HEK293 (cell line): ENCODE data around the gene TBC1D19.

Experiments used
- CTCF ChIA-PET: fragments of 350-600 bp; formaldehyde crosslinking; extraction: SDS; loops from one replicate; lab custom pipeline; 2021; ENCODE audit warnings: antibody characterized with exemption; lab: Yijun Ruan, JAX
- POLR2A ChIA-PET: fragments of 300-600 bp; formaldehyde crosslinking; extraction: SDS; loops from one replicate; lab custom pipeline; 2020; ENCODE audit warnings: antibody characterized with exemption, inconsistent platforms; lab: Yijun Ruan, JAX
- H3K27ac ChIP-seq: fragments of 200-500 bp; sonication (Bioruptor generic); 2 replicates; pipeline ENCODE4 v1.5.1; 2014; ENCODE audit warnings: low read depth, low read length, control low read depth, inconsistent platforms; ENCODE audit errors: extremely low read depth
- H3K36me3 ChIP-seq, 2 experiments: fragments of 200-500 bp in 1 of 2; sonication (Bioruptor generic) in 1 of 2; 1 replicate in 1 of 2; 2 replicates in 1 of 2; pipeline ENCODE4 v1.5.1; 2014 to 2017; ENCODE audit warnings: inconsistent platforms in 2 of 2, low read length in 2 of 2; ENCODE audit not compliant: control insufficient read depth in 2 of 2, insufficient read depth in 1 of 2
- H3K4me1 ChIP-seq: fragments of 200-500 bp; sonication (Bioruptor generic); 2 replicates; pipeline ENCODE4 v1.5.1; 2014; ENCODE audit warnings: mild to moderate bottlenecking, low read length, inconsistent platforms; ENCODE audit not compliant: control insufficient read depth, insufficient read depth
- H3K4me3 ChIP-seq: 2 replicates; pipeline ENCODE4 v1.5.1; 2011; ENCODE audit warnings: low read depth, mild to moderate bottlenecking, control low read depth, low read length, moderate library complexity
- H3K9me3 ChIP-seq: fragments of 200-500 bp; sonication (Bioruptor generic); 2 replicates; pipeline ENCODE4 v1.5.1; 2014; ENCODE audit warnings: low read depth, low read length, inconsistent platforms; ENCODE audit not compliant: control insufficient read depth, insufficient read depth
- SALL2 ChIP-seq: fragments of 450-650 bp; formaldehyde crosslinking; IDR thresholded peaks from 2 replicates; pipeline ENCODE4 v1.5.0; 2017; ENCODE audit warnings: missing biosample characterization, mild to moderate bottlenecking, missing genetic modification characterization, borderline replicate concordance
- SCRT1 ChIP-seq: fragments of 450-650 bp; formaldehyde crosslinking; IDR thresholded peaks from 2 replicates; pipeline ENCODE4 v1.5.1; 2016; ENCODE audit warnings: missing biosample characterization, missing genetic modification characterization, borderline replicate concordance
- SP2 ChIP-seq: fragments of 450-650 bp; formaldehyde crosslinking; IDR thresholded peaks from 2 replicates; pipeline ENCODE4 v1.5.1; 2016; ENCODE audit warnings: missing biosample characterization, missing genetic modification characterization
- ZBTB1 ChIP-seq: fragments of 450-650 bp; formaldehyde crosslinking; IDR thresholded peaks from 2 replicates; pipeline ENCODE4 v1.5.1; 2016; ENCODE audit warnings: missing biosample characterization, missing genetic modification characterization
- ZBTB44 ChIP-seq: fragments of 450-650 bp; IDR thresholded peaks from 2 replicates; pipeline ENCODE4 v1.5.1; 2018; ENCODE audit warnings: missing biosample characterization, mild to moderate bottlenecking, missing genetic modification characterization
- ZFP41 ChIP-seq: fragments of 450-650 bp; formaldehyde crosslinking; IDR thresholded peaks from 2 replicates; pipeline ENCODE4 v1.5.1; 2016; ENCODE audit warnings: missing biosample characterization, missing genetic modification characterization, borderline replicate concordance
- ZNF16 ChIP-seq: fragments of 450-650 bp; formaldehyde crosslinking; IDR thresholded peaks from 2 replicates; pipeline ENCODE4 v1.5.1; 2016; ENCODE audit warnings: low read depth, missing biosample characterization, missing genetic modification characterization
- ZNF19 ChIP-seq: fragments of 450-650 bp; formaldehyde crosslinking; IDR thresholded peaks from 2 replicates; pipeline ENCODE4; 2016; ENCODE audit warnings: missing biosample characterization, missing genetic modification characterization, low read depth
- ZNF211 ChIP-seq: fragments of 450-650 bp; formaldehyde crosslinking; IDR thresholded peaks from 2 replicates; pipeline ENCODE4 v1.5.1; 2016; ENCODE audit warnings: low read depth, missing biosample characterization, missing genetic modification characterization
- ZNF223 ChIP-seq: fragments of 450-650 bp; formaldehyde crosslinking; IDR thresholded peaks from 2 replicates; pipeline ENCODE4 v1.5.1; 2016; ENCODE audit warnings: missing biosample characterization, missing genetic modification characterization
- ZNF274 ChIP-seq, 2 experiments: fragments of 200-500 bp in 1 of 2; fragments of 450-650 bp in 1 of 2; sonication (Bioruptor generic) in 1 of 2; formaldehyde crosslinking in 1 of 2; IDR thresholded peaks; 2 replicates each; pipeline versions ENCODE4 v1.5.1 to v1.6.1; 2014 to 2016; ENCODE audit warnings: borderline replicate concordance in 1 of 2, inconsistent platforms in 1 of 2, low read length in 1 of 2, missing biosample characterization in 1 of 2, missing genetic modification characterization in 1 of 2
- ZNF311 ChIP-seq: fragments of 450-650 bp; formaldehyde crosslinking; IDR thresholded peaks from 2 replicates; pipeline ENCODE4 v1.5.1; 2017; ENCODE audit warnings: missing biosample characterization, missing genetic modification characterization, borderline replicate concordance
- ZNF423 ChIP-seq: fragments of 450-650 bp; formaldehyde crosslinking; IDR thresholded peaks from 2 replicates; pipeline ENCODE4 v1.5.1; 2016; ENCODE audit warnings: missing biosample characterization, missing genetic modification characterization
- ZNF560 ChIP-seq: fragments of 450-650 bp; formaldehyde crosslinking; IDR thresholded peaks from 2 replicates; pipeline ENCODE4 v1.5.1; 2017; ENCODE audit warnings: missing biosample characterization, missing genetic modification characterization, borderline replicate concordance
- ZNF626 ChIP-seq: fragments of 450-650 bp; sonication (Bioruptor Pico); formaldehyde crosslinking; IDR thresholded peaks from 2 replicates; pipeline ENCODE4 v1.5.1; 2018; ENCODE audit warnings: missing biosample characterization, missing genetic modification characterization, inconsistent platforms
- ZNF692 ChIP-seq: fragments of 450-650 bp; formaldehyde crosslinking; IDR thresholded peaks from 2 replicates; pipeline ENCODE4 v1.5.1; 2016; ENCODE audit warnings: missing biosample characterization, missing genetic modification characterization
- ZNF843 ChIP-seq: fragments of 450-650 bp; formaldehyde crosslinking; IDR thresholded peaks from 2 replicates; pipeline ENCODE4 v1.5.1; 2016; ENCODE audit warnings: missing biosample characterization, missing genetic modification characterization
- ZSCAN16 ChIP-seq: fragments of 450-650 bp; formaldehyde crosslinking; IDR thresholded peaks from 2 replicates; pipeline ENCODE4 v1.5.1; 2016; ENCODE audit warnings: missing biosample characterization, missing genetic modification characterization
- TF ChIP-seq, protein P1 (sequence below): fragments of 450-650 bp; formaldehyde crosslinking; IDR thresholded peaks from 2 replicates; pipeline ENCODE4 v1.5.1; 2016; ENCODE audit warnings: missing biosample characterization, missing genetic modification characterization
- TF ChIP-seq, protein P2 (sequence below): fragments of 450-650 bp; formaldehyde crosslinking; IDR thresholded peaks from 2 replicates; pipeline ENCODE4 v1.5.1; 2016; ENCODE audit warnings: missing biosample characterization, missing genetic modification characterization
- TF ChIP-seq, protein P3 (sequence below): fragments of 450-650 bp; formaldehyde crosslinking; IDR thresholded peaks from 2 replicates; pipeline ENCODE4 v1.5.1; 2016; ENCODE audit warnings: missing biosample characterization, missing genetic modification characterization

The TBC1D19 gene

DNA sequence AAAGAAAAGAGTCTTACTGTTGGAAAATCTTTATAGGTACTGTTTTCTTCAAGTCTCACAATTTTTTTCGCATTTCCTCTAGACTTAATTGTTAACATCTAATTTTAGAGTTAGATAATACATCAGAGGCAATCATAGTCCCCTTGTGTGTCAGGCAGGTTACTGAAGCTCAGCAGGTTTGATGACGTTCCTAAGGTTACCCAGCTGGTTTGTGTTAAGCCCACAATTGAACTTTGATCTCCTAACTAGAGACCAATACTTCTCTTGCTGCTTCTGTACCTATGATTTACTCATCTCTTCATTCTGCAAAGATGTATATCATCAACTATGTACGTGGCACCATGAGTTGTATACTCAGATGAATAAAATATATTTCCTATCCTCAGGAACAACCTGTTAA, 145.1 kb downstream of the TBC1D19 start (continued):
- TF ChIP-seq, protein P1, sequence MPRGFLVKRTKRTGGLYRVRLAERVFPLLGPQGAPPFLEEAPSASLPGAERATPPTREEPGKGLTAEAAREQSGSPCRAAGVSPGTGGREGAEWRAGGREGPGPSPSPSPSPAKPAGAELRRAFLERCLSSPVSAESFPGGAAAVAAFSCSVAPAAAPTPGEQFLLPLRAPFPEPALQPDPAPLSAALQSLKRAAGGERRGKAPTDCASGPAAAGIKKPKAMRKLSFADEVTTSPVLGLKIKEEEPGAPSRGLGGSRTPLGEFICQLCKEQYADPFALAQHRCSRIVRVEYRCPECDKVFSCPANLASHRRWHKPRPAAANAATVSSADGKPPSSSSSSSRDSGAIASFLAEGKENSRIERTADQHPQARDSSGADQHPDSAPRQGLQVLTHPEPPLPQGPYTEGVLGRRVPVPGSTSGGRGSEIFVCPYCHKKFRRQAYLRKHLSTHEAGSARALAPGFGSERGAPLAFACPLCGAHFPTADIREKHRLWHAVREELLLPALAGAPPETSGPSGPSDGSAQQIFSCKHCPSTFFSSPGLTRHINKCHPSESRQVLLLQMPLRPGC (tag by site-specific recombination): no peak
- TF ChIP-seq ZNF211: no peak

- H3K4me3 ChIP-seq: no peak overlapping the region
- CTCF ChIA-PET: interaction anchor here (1.0 kb wide), 1 partner anchor 280 kb away, joined by 3 read pairs; no protein-coding TSS in a partner anchor
- H3K36me3 ChIP-seq: no peaks in the 10 kb centered on the region
- H3K27ac ChIP-seq: no peak overlapping the region
- POLR2A ChIA-PET: no interaction called here
- no peaks in the 10 kb centered on the region for H3K4me1 ChIP-seq
- TF ChIP-seq ZNF19 (tag by site-specific recombination) (no peak), ZNF274 (IDR thresholded peaks at IDR 0.05; ENCODE audit: low read length) (no peak), ZNF274 (tag by site-specific recombination; IDR thresholded peaks at IDR 0.05; ENCODE audit: borderline replicate concordance) (no peak), ZBTB44 (tag by site-specific recombination) (no peak), ZBTB1 (no peak), ZNF560 (tag by site-specific recombination) (no peak), SP2 (tag by site-specific recombination) (no peak), ZNF423 (no peak)
- TF ChIP-seq, protein P2, sequence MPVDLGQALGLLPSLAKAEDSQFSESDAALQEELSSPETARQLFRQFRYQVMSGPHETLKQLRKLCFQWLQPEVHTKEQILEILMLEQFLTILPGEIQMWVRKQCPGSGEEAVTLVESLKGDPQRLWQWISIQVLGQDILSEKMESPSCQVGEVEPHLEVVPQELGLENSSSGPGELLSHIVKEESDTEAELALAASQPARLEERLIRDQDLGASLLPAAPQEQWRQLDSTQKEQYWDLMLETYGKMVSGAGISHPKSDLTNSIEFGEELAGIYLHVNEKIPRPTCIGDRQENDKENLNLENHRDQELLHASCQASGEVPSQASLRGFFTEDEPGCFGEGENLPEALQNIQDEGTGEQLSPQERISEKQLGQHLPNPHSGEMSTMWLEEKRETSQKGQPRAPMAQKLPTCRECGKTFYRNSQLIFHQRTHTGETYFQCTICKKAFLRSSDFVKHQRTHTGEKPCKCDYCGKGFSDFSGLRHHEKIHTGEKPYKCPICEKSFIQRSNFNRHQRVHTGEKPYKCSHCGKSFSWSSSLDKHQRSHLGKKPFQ (tag by site-specific recombination): no peak
- TF ChIP-seq, all 188 proteins: peak for 0
- H3K9me3 ChIP-seq: no peaks in the 10 kb centered on the region
These were observed 145.7 kb downstream of the TBC1D19 start for GRCh38 chr4:26729547-26729946.

GRCh38 chr4:26731351-26732035, 147.6 kb downstream of the TBC1D19 start:
- H3K9me3 ChIP-seq: no peaks in the 10 kb centered on the region
- ChIA-PET CTCF (interaction anchor here (0.7 kb wide), 1 partner anchor 457 kb away, joined by 3 read pairs; no protein-coding TSS in a partner anchor), POLR2A (no interaction called here)
- no peak overlapping the region for H3K27ac ChIP-seq
- no peak overlapping the region for H3K4me3 ChIP-seq
- no peaks in the 10 kb centered on the region for H3K4me1 ChIP-seq
- no peaks in the 10 kb centered on the region for H3K36me3 ChIP-seq
- TF ChIP-seq SCRT1 (tag by site-specific recombination) (no peak), ZNF16 (no peak), ZNF843 (tag by site-specific recombination) (no peak), ZFP41 (tag by site-specific recombination) (no peak), SALL2 (no peak), ZNF223 (no peak), ZSCAN16 (tag by site-specific recombination) (no peak), ZNF692 (tag by site-specific recombination) (no peak), ZNF311 (tag by site-specific recombination) (no peak), ZNF626 (no peak)
- TF ChIP-seq, protein P3, sequence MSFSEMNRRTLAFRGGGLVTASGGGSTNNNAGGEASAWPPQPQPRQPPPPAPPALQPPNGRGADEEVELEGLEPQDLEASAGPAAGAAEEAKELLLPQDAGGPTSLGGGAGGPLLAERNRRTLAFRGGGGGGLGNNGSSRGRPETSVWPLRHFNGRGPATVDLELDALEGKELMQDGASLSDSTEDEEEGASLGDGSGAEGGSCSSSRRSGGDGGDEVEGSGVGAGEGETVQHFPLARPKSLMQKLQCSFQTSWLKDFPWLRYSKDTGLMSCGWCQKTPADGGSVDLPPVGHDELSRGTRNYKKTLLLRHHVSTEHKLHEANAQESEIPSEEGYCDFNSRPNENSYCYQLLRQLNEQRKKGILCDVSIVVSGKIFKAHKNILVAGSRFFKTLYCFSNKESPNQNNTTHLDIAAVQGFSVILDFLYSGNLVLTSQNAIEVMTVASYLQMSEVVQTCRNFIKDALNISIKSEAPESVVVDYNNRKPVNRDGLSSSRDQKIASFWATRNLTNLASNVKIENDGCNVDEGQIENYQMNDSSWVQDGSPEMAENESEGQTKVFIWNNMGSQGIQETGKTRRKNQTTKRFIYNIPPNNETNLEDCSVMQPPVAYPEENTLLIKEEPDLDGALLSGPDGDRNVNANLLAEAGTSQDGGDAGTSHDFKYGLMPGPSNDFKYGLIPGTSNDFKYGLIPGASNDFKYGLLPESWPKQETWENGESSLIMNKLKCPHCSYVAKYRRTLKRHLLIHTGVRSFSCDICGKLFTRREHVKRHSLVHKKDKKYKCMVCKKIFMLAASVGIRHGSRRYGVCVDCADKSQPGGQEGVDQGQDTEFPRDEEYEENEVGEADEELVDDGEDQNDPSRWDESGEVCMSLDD (tag by site-specific recombination): no peak
